Measurements from ENCODE around the gene ABTB2.

ABTB2 gene

GRCh38 chr11:34161361-34161760 lies 196.4 kb downstream of the ABTB2 start:
- no peak for FAIRE-seq

GRCh38 chr11:34160791-34161190 lies 197.0 kb downstream of the ABTB2 start:
- FAIRE-seq = no peak

GRCh38 chr11:34160049-34160721 lies 197.6 kb downstream of the ABTB2 start:
- FAIRE-seq = no peak

- FAIRE-seq = no peak
Measured at GRCh38 chr11:34158661-34159060, 199.1 kb downstream of the ABTB2 start.

GRCh38 chr11:34157163-34157562 lies 200.6 kb downstream of the ABTB2 start:
- no peak for FAIRE-seq

- FAIRE-seq = no peak
Measured at GRCh38 chr11:34155757-34156062, 202.1 kb downstream of the ABTB2 start.

DNA sequence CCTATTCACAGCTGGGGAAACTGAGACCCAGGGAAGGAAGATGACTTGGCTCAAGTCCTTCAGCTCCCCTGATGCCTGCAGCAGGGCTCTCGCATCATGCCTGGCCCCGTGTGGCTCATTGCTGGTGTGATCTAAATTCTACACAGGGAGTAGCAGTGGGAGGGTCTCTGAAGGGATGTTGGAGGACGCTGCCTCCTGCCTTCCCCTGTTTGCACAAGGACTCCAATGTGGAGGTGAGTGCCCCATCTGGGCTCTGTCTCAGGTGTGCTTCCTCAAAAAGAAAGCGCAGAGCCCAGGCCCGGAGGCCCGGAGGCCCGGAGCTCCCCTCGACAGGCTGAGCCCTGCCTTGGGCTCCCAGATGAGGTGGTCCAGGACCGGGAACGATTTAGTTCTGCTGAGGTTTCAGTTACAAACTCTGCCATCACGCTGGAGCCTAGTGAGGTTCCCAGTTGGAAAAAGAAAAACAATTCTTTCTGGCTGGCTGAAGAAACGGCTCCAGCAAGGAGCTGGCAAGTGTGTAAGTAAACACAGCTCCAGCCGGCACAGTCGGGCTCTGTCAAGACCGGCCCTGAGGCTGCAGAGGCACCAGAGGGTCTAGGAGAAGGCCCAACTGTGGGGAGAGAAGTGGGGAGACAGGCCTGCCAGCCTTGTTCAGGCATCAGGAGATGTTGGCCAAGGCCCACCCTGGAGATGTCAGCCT lies 202.6 kb downstream of the ABTB2 start:
- no peak for FAIRE-seq

- FAIRE-seq = no peak
Measured at GRCh38 chr11:34154059-34154875, 203.5 kb downstream of the ABTB2 start.

- no peak for FAIRE-seq
Measured at GRCh38 chr11:34151916-34152845, 205.6 kb downstream of the ABTB2 start.

DNA sequence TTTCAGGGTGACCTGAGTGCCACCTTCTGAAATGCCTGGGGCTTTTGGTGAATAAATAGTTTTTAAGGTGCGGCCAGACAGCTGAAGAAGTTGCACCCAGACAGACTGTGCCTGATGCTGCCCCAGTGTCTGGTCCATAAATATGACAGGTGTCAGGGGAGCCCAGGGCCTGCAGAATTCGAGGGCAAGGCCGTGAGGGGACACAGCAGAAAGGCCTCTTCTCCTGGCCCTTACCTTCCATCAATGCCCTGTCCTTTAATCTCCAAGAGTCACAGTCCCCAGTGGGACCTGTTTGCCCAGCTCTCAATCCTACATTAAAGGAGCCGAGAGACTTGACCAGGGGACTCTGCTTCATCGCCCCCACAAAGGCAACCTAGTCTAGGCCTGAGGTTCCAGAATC lies 206.6 kb downstream of the ABTB2 start:
- no peak for FAIRE-seq

- no peak for FAIRE-seq
Measured at GRCh38 chr11:34150494-34151151, 207.2 kb downstream of the ABTB2 start.

- no peak for FAIRE-seq
Measured at GRCh38 chr11:34149786-34150185, 208.0 kb downstream of the ABTB2 start.

GRCh38 chr11:34149274-34149673 lies 208.5 kb downstream of the ABTB2 start:
- FAIRE-seq = no peak

DNA sequence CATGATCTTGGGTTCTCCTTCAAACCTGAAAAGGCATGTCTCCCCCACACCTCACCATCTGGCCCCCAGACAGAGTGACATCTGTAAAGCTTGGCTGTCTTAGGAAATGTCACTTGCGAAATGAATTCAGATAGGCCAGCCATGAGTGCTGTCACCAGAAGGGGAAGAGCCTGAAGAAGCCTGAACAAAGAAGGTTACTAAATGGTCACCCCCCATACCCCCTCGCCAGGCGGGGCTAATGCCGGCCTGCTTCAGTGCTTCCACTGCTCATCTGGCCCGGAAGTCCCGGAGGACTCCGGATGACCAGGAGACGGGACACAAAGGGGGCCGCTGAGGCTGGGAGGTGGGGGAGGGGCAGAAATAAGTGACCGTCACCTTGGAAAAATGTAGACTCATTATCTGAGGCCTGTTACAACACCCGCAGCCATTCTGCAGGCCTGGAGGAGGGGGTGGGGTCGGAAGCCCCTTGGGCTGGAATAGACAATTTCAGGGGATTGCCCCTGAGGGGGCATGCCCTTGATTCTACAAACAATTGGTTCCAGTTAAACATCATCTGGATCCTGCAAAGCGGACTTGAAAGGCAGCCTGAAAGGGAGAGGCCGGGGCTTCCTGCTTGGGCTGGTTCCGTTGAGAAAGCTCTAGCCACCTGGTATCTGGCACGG lies 209.2 kb downstream of the ABTB2 start:
- FAIRE-seq = no peak

GRCh38 chr11:34147581-34147980 lies 210.2 kb downstream of the ABTB2 start:
- FAIRE-seq = no peak

DNA sequence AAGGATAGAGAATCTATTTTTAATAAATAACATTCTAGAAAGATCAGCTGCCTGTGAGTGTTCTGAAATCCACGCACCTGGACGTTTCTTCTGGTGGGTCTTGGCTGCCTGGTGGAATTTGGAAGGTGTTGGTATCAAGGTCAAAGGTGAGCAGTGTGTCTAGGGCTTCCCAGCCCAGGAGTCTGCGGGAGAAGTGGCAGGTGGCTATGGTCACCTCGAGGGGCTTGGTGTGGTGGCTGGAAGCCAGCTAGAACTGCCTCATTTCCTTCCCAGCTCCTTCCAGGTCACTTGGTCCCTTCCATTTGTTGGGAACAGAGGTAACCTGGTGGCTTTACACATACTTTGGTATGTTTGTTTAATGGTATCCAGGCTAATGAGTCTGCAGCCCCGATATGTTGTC lies 210.9 kb downstream of the ABTB2 start:
- FAIRE-seq = no peak

GRCh38 chr11:34146411-34146810 lies 211.4 kb downstream of the ABTB2 start:
- no peak for FAIRE-seq

- no peak for FAIRE-seq
Measured at GRCh38 chr11:34145847-34146381, 211.9 kb downstream of the ABTB2 start.

DNA sequence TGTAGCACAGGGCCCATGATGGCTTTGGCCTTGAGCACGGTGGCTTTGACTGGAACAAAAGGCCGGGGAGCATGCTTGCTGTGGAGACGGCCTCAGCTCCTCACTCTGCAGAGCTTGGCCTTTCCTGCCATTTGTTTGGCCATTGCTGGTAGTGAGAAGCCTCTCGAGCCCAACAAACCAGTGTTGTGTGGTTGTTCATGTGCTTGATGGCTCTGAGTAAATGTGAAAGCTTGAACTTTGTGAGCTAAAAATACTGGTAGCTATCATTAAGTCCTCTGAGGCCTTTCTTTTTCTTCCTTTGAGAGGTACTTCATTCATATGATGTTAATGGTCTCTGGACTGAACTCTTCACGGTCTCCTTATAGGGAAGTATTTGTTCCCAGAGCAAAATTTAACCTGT lies 212.7 kb downstream of the ABTB2 start:
- no peak for FAIRE-seq

DNA sequence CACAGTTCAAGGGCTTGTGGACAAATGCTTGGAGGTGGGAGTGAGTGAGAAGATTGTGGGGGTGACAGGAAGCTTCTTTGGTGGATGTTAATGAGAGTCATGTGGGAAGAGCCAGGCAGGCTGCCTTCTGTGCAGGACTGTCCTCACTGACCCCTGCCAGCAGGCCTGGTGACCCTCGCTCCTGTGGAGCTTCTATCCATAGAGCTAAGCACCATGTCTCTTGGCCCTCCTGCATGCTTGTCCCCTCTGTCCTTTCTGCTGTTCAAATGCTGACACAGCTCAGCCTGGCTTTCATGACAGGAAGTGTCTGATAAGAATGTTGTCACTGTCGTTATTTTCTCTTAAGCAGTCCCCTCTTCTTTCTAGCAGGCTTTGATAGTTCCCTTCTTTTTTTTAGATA lies 214.8 kb downstream of the ABTB2 start:
- FAIRE-seq = no peak

DNA sequence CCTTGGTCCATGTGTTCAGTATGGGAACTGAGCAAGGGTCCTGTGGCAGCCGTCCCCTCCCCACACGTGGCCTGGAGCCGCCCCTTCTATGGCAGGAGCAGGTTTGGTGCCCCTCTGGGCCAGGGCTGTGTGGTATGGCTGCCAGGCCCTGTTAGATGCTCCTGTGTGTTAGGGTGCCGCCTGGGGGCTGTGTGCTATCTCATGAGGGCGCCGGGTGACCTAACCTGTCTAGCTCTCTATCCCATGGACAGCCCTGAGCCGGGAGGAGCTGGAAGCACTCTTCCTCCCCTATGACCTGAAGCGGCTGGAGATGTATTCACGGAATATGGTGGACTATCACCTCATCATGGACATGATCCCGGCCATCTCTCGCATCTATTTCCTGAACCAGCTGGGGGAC lies 217.7 kb downstream of the ABTB2 start:
- no peak for FAIRE-seq

DNA sequence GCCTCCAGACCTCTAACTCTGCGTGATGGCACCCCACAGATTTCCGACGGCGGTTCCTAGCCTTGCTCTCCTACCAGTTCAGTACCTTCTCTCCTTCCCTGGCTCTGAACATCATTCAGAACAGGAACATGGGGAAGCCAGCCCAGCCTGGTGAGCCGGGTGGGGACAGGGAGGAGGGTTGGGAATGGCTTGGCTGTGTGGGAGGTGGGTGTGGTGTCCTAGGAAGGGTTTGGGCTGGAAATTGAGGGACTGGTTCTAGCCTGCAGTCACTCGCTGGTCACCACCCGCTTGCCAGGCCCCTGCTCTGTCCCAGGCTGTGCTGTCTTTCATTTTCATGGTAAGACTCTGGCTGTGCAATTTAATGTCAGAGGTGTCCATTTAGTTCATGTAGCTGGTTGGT lies 218.5 kb downstream of the ABTB2 start:
- FAIRE-seq = no peak
